Measurements from ENCODE around the gene METTL14.
"Not testable (repeated sequence)": the region's sequence is repeated elsewhere in the genome, so short reads cannot be mapped to it uniquely, and the experiment has no call there.

Gene METTL14

GRCh38 chr4:118684873-118685811 lies at the start of gene METTL14:
TSS of gene METTL14 (plus strand) at chr4:118685392. CDS start at chr4:118685535, 143 bp downstream.
- peak; percentile 71 to 75 for DNase-seq (ENCODE audit: low read depth in 1 of 2, low spot score in 1 of 2)

- not testable (repeated sequence) for DNase-seq (ENCODE audit: low read depth in 1 of 2, low spot score in 1 of 2)
Measured at GRCh38 chr4:118636126-118636525, 49.1 kb upstream of the METTL14 start.

- not testable (repeated sequence) for DNase-seq (ENCODE audit: low read depth in 1 of 2, low spot score in 1 of 2)
Measured at GRCh38 chr4:118664665-118665064, 20.5 kb upstream of the METTL14 start.

- DNase-seq (ENCODE audit: low read depth in 1 of 2, low spot score in 1 of 2) = peak; percentile 3 to 6
Measured at GRCh38 chr4:118669220-118669619, 16.0 kb upstream of the METTL14 start.

GRCh38 chr4:118670968-118671367 lies 14.2 kb upstream of the METTL14 start:
- not testable (repeated sequence) for DNase-seq (ENCODE audit: low read depth in 1 of 2, low spot score in 1 of 2)

GRCh38 chr4:118676128-118676527 lies 9.1 kb upstream of the METTL14 start:
- no peak for DNase-seq (ENCODE audit: low read depth in 1 of 2, low spot score in 1 of 2)

GRCh38 chr4:118680808-118681207 lies 4.4 kb upstream of the METTL14 start:
- no peak for DNase-seq (ENCODE audit: low read depth in 1 of 2, low spot score in 1 of 2)

GRCh38 chr4:118682928-118683327 lies 2.3 kb upstream of the METTL14 start:
- DNase-seq (ENCODE audit: low read depth in 1 of 2, low spot score in 1 of 2) = no peak

GRCh38 chr4:118683513-118683912 lies 1.7 kb upstream of the METTL14 start:
- no peak for DNase-seq (ENCODE audit: low read depth in 1 of 2, low spot score in 1 of 2)

- DNase-seq (ENCODE audit: low read depth in 1 of 2, low spot score in 1 of 2) = no peak
Measured at GRCh38 chr4:118703118-118703517, 17.9 kb downstream of the METTL14 start.

GRCh38 chr4:118711052-118711451 lies 25.9 kb downstream of the METTL14 start:
- DNase-seq (ENCODE audit: low read depth in 1 of 2, low spot score in 1 of 2) = no peak

GRCh38 chr4:118712872-118713271 lies 27.7 kb downstream of the METTL14 start:
- no peak for DNase-seq (ENCODE audit: low read depth in 1 of 2, low spot score in 1 of 2)

- DNase-seq (ENCODE audit: low read depth in 1 of 2, low spot score in 1 of 2) = no peak
Measured at GRCh38 chr4:118714682-118715081, 29.5 kb downstream of the METTL14 start.

- DNase-seq (ENCODE audit: low read depth in 1 of 2, low spot score in 1 of 2) = no peak
Measured at GRCh38 chr4:118716304-118716703, 31.1 kb downstream of the METTL14 start.

- no peak for DNase-seq (ENCODE audit: low read depth in 1 of 2, low spot score in 1 of 2)
Measured at GRCh38 chr4:118718511-118719170, 33.4 kb downstream of the METTL14 start.

GRCh38 chr4:118721752-118722151 lies 36.6 kb downstream of the METTL14 start:
- DNase-seq (ENCODE audit: low read depth in 1 of 2, low spot score in 1 of 2) = no peak

GRCh38 chr4:118723369-118723768 lies 38.2 kb downstream of the METTL14 start:
- no peak for DNase-seq (ENCODE audit: low read depth in 1 of 2, low spot score in 1 of 2)

- no peak for DNase-seq (ENCODE audit: low read depth in 1 of 2, low spot score in 1 of 2)
Measured at GRCh38 chr4:118727360-118727759, 42.2 kb downstream of the METTL14 start.

GRCh38 chr4:118729287-118730286 lies 44.4 kb downstream of the METTL14 start:
- no peak for DNase-seq (ENCODE audit: low read depth in 1 of 2, low spot score in 1 of 2)

- DNase-seq (ENCODE audit: low read depth in 1 of 2, low spot score in 1 of 2) = no peak
Measured at GRCh38 chr4:118730683-118731082, 45.5 kb downstream of the METTL14 start.

Measured in activated T-helper 1 cell treated with anti-CD3 and anti-CD28 coated beads, Interleukin-2, amount 50 U/mL, for 16 hours (primary cell).